Right lobe of liver (tissue), 4 donors: ENCODE data around the gene PRM1.

Experiments
- CTCF ChIP-seq, 4 donors: fragments of 200-600 bp in 3 of 4; fragments of 450-650 bp in 1 of 4; IDR thresholded peaks; one replicate each; pipeline versions ENCODE4 v1.5.1 to v1.8.0; 2016 to 2022; ENCODE audit warnings: antibody characterized with exemption in 4 of 4, mild to moderate bottlenecking in 2 of 4
- POLR2A ChIP-seq: fragments of 450-650 bp; IDR thresholded peaks from one replicate; pipeline ENCODE4 v1.6.1; 2017; ENCODE audit warnings: antibody characterized with exemption, mild to moderate bottlenecking
- donor health status: DM: no; HTN: no; CAD: no.
- donor health status: DM: no; HTN: no; CAD: no.
- donor health status: DM: no; HTN: yes; CAD: no.

GRCh38 chr16:11255737-11256660 lies 25.1 kb downstream of the PRM1 start, which contains the start of gene SOCS1:
- TF ChIP-seq CTCF (IDR thresholded peaks at IDR 0.05) (peak; percentile 72 to 97 (median 86)), POLR2A (peak; percentile 100)
